ENCODE measurements around the gene GRIP2. TPM values are rescaled to one million over a fixed set of nuclear protein-coding genes. Genes with fewer than 3 reads are reported as not detected.

The GRIP2 gene
- polyA plus RNA-seq, 1 donor from 2014 or later = 8.6 TPM

DNA sequence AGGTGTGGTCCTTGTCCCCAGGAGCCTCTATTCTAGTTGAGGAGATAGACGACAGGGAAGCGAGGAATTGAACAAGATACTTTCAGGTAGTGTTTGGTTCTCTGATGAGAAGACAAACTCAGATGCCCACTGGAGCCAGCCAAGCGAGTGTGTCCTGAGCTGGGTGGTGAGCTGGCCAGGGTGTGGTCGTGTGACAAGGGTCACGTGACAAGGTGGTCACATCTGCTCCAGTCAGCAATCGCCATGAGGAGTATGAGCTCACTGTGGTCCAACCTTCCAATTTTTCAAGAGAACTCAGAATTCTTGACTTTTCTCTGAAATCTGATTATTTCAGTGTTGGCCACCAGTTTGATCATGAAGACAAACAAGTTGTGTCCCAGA lies 98.2 kb downstream of the GRIP2 start:
- TF ChIP-seq EP300 (conservative IDR thresholded peaks at IDR 0.05; ENCODE audit: poor library complexity, severe bottlenecking) (no peak), RAD21 (conservative IDR thresholded peaks at IDR 0.05) (no peak), SMC3 (conservative IDR thresholded peaks at IDR 0.05; ENCODE audit: poor library complexity) (no peak), TAF1 (IDR thresholded peaks at IDR 0.05; ENCODE audit: low read depth) (no peak), EZH2 (IDR thresholded peaks at IDR 0.05; ENCODE audit: borderline replicate concordance, insufficient read depth, low read length, poor library complexity, severe bottlenecking) (no peak)
- TF ChIP-seq, protein P1, sequence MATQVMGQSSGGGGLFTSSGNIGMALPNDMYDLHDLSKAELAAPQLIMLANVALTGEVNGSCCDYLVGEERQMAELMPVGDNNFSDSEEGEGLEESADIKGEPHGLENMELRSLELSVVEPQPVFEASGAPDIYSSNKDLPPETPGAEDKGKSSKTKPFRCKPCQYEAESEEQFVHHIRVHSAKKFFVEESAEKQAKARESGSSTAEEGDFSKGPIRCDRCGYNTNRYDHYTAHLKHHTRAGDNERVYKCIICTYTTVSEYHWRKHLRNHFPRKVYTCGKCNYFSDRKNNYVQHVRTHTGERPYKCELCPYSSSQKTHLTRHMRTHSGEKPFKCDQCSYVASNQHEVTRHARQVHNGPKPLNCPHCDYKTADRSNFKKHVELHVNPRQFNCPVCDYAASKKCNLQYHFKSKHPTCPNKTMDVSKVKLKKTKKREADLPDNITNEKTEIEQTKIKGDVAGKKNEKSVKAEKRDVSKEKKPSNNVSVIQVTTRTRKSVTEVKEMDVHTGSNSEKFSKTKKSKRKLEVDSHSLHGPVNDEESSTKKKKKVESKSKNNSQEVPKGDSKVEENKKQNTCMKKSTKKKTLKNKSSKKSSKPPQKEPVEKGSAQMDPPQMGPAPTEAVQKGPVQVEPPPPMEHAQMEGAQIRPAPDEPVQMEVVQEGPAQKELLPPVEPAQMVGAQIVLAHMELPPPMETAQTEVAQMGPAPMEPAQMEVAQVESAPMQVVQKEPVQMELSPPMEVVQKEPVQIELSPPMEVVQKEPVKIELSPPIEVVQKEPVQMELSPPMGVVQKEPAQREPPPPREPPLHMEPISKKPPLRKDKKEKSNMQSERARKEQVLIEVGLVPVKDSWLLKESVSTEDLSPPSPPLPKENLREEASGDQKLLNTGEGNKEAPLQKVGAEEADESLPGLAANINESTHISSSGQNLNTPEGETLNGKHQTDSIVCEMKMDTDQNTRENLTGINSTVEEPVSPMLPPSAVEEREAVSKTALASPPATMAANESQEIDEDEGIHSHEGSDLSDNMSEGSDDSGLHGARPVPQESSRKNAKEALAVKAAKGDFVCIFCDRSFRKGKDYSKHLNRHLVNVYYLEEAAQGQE (IDR thresholded peaks at IDR 0.05; ENCODE audit: borderline replicate concordance) = no peak
- TF ChIP-seq, protein P2, sequence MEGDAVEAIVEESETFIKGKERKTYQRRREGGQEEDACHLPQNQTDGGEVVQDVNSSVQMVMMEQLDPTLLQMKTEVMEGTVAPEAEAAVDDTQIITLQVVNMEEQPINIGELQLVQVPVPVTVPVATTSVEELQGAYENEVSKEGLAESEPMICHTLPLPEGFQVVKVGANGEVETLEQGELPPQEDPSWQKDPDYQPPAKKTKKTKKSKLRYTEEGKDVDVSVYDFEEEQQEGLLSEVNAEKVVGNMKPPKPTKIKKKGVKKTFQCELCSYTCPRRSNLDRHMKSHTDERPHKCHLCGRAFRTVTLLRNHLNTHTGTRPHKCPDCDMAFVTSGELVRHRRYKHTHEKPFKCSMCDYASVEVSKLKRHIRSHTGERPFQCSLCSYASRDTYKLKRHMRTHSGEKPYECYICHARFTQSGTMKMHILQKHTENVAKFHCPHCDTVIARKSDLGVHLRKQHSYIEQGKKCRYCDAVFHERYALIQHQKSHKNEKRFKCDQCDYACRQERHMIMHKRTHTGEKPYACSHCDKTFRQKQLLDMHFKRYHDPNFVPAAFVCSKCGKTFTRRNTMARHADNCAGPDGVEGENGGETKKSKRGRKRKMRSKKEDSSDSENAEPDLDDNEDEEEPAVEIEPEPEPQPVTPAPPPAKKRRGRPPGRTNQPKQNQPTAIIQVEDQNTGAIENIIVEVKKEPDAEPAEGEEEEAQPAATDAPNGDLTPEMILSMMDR (IDR thresholded peaks at IDR 0.05; ENCODE audit: poor library complexity, severe bottlenecking) = no peak
- no peaks in the 10 kb centered on the region for H3K79me2 ChIP-seq (replicated peaks; ENCODE audit: insufficient read depth, low read length)
- no peaks in the 10 kb centered on the region for H3K27me3 ChIP-seq (ENCODE audit: insufficient read depth, low read depth, low read length)
- no peak overlapping the region for H3K9ac ChIP-seq (ENCODE audit: low read length)
- no peaks in the 10 kb centered on the region for H3K36me3 ChIP-seq (ENCODE audit: insufficient read depth, low read length)
- H3K9me3 ChIP-seq (ENCODE audit: low read length) = no peaks in the 10 kb centered on the region
- H3K4me2 ChIP-seq (ENCODE audit: low read length) = no peak overlapping the region
- no peaks in the 10 kb centered on the region for H4K20me1 ChIP-seq (ENCODE audit: insufficient read depth)
- no peaks in the 10 kb centered on the region for H3F3A ChIP-seq (ENCODE audit: insufficient read depth, low read length, poor library complexity, severe bottlenecking)
- H3K9me2 ChIP-seq (ENCODE audit: insufficient read depth, low read length) = no peaks in the 10 kb centered on the region
- H3K4me3 ChIP-seq (ENCODE audit: low read length) = no peak overlapping the region
- no peak overlapping the region for H3K27ac ChIP-seq (ENCODE audit: low read length)
- H2AFZ ChIP-seq (ENCODE audit: low read depth, low read length) = no peak overlapping the region

DNA sequence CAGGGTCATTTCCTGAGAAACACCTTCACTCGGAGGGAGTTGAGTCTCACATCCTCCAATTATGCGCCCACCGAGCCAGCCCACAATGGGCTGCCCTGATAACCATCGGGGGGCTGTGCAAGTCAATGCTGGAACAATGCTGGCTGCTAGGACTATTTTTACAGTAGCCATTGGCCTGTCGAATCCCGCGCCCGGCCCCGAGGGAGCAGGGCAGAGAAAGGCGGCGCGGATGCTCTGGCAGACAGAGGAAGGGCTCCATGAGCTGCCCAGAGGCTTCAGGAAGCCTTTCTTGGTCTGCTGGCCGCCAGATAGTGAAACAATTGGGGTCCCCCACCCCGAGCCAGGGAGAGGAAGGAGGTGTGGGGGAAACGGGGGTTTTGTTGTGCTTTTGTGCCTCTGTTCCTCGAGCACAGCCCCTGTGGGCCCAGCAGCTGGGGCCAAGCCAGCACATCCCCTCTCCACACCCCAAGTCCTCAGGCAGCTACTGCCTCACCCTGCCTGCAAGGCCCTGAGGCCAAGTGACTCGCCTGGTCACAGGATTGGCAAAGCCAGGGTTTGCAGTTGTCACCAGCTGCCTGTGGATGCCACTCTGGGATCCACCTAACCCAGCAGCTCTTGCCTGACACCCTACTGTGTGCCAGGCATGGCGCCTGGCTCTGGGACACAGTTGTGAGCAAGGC lies 98.8 kb downstream of the GRIP2 start:
- H2AFZ ChIP-seq (ENCODE audit: low read depth, low read length) = no peak overlapping the region
- no peaks in the 10 kb centered on the region for H3K36me3 ChIP-seq (ENCODE audit: insufficient read depth, low read length)
- H4K20me1 ChIP-seq (ENCODE audit: insufficient read depth) = no peaks in the 10 kb centered on the region
- no peak overlapping the region for H3K4me3 ChIP-seq (ENCODE audit: low read length)
- no peaks in the 10 kb centered on the region for H3K27me3 ChIP-seq (ENCODE audit: insufficient read depth, low read depth, low read length)
- H3K9me3 ChIP-seq (ENCODE audit: low read length) = no peaks in the 10 kb centered on the region
- no peak overlapping the region for H3K4me2 ChIP-seq (ENCODE audit: low read length)
- H3K27ac ChIP-seq (ENCODE audit: low read length) = no peak overlapping the region
- TF ChIP-seq, protein P2 (IDR thresholded peaks at IDR 0.05; ENCODE audit: poor library complexity, severe bottlenecking) = no peak
- TF ChIP-seq RAD21 (conservative IDR thresholded peaks at IDR 0.05) = no peak
- no peak for TF ChIP-seq POLR2AphosphoS5 (IDR thresholded peaks at IDR 0.05)
- TF ChIP-seq, protein P1 (IDR thresholded peaks at IDR 0.05; ENCODE audit: borderline replicate concordance) = no peak
- no peak overlapping the region for H3K9ac ChIP-seq (ENCODE audit: low read length)
- H3F3A ChIP-seq (ENCODE audit: insufficient read depth, low read length, poor library complexity, severe bottlenecking) = no peaks in the 10 kb centered on the region
- no peaks in the 10 kb centered on the region for H3K9me2 ChIP-seq (ENCODE audit: insufficient read depth, low read length)
- no peaks in the 10 kb centered on the region for H3K79me2 ChIP-seq (replicated peaks; ENCODE audit: insufficient read depth, low read length)
